Middle frontal gyrus (tissue), 1 donor: Measurements from ENCODE around the gene PRSS16.
"Not testable (repeated sequence)": the region's sequence is repeated elsewhere in the genome, so short reads cannot be mapped to it uniquely, and the experiment has no call there.

ENCODE experiments used
- DNase-seq: peaks from one replicate; pipeline ENCODE4 v3.0.0-alpha.2; 2015; ENCODE audit warnings: low spot score; ENCODE audit errors: extremely low spot score

PRSS16 gene

DNA sequence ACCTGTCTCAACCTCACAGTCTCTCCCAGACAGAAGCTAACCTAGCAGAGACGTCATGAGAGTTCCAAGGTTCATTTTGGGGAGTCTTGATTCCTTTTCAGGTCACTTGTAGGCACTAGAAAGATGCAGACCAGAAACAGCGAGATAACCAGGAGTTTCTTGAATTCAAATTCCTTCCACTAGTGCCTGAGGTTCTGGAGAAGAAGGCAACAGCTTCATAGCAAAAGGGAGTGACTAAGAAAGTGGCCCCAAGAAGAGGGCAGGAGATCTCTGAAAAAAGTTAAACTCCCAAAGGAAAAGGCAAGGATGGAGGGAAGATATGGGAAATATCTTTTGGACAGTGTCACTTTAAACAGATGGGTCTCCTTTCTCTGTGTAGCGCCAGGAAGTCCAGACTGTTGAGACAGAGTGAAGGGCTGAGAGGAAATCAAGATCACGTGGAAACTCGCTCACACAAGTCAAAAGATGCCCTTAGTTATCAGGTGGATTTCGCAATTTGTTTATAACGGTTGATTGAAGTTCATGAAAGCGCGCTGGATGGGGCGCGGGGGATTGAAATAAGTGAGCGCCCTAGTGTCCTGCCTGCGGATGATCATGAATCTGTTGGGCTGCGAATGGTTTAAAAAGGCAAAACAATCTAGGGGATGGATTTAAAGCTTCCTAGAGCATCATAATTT, 4.8 kb upstream of the PRSS16 start:
- DNase-seq: no peak

- DNase-seq: no peak
Measured at GRCh38 chr6:27248783-27249182, 1.3 kb downstream of the PRSS16 start.

GRCh38 chr6:27250277-27251111, 3.0 kb downstream of the PRSS16 start:
- DNase-seq: no peak

- DNase-seq: no peak
Measured at GRCh38 chr6:27251112-27251605, 3.7 kb downstream of the PRSS16 start.

- DNase-seq: no peak
Measured at GRCh38 chr6:27251606-27252251, 4.2 kb downstream of the PRSS16 start.

- DNase-seq: no peak
Measured at GRCh38 chr6:27254566-27254965, 7.1 kb downstream of the PRSS16 start.

DNA sequence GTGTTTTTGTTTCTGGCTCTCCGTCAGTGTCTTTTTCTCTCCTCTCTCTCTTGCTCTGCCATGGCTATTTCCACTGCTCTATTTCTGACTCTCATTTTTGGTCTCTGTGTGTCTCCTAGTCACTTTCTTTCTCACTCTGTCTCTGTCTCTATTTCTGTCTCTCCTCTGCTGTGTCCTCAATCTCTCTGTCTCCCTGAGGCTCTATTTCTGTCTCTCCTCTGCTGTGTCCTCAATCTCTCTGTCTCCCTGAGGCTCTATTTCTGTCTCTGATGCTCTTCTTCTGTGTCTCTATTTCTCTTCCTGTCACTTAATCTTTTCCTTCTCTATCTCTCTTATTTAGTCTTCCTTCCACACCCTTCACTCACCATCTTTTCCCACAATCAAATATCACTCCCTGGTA, 8.4 kb downstream of the PRSS16 start:
- DNase-seq: no peak

DNA sequence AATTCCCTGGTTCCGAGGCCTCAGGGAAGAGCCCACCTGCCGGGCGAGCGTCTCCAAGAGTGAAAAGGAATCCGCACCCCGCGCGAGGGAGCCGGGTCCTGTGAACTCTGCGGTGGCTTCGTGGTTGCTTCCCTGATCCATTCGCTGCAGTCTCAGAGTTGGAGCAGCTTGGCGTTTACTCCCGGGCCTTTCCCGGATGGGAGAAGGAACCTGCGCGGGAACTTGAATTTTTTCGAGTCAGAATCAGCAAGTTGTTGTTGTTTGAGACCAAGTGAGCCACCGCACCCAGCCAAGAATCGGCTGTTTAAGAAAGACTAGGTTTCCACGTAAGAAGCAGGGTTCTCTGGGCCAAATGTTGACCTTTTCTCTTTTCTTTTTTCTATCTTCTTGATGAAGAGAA, 12.9 kb downstream of the PRSS16 start:
- no peak for DNase-seq

DNA sequence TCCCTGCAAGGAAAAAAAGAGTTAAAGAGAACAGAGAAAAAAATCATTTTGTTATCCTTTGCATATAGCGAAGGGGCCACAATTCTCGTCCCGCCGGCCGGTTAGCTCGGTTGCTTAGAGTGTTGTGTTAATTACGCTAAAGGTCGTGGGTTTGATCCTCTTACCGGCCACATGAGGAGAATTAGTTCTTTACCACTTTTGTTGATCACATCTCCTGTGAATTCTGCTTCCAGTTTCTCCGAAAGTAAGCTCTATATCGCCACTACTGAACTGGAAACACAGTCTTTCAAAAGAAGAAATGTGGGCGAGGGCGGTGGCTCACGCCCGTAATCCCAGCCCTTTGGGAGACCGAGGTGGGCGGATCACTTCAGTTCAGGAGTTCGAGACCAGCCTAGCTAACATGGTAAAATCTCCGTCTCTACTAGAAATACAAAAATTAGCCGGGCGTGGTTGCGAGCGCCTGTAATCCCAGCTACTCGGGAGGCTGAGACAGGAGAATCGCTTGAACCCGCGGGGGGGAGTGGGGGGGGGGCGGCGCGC, 13.4 kb downstream of the PRSS16 start:
- no peak for DNase-seq

- no peak for DNase-seq
Measured at GRCh38 chr6:27263886-27264285, 16.4 kb downstream of the PRSS16 start.

- DNase-seq: not testable (repeated sequence)
Measured at GRCh38 chr6:27267003-27267402, 19.5 kb downstream of the PRSS16 start.

GRCh38 chr6:27267857-27268434, 20.4 kb downstream of the PRSS16 start:
- no peak for DNase-seq

GRCh38 chr6:27268803-27269202, 21.3 kb downstream of the PRSS16 start:
- DNase-seq: no peak

DNA sequence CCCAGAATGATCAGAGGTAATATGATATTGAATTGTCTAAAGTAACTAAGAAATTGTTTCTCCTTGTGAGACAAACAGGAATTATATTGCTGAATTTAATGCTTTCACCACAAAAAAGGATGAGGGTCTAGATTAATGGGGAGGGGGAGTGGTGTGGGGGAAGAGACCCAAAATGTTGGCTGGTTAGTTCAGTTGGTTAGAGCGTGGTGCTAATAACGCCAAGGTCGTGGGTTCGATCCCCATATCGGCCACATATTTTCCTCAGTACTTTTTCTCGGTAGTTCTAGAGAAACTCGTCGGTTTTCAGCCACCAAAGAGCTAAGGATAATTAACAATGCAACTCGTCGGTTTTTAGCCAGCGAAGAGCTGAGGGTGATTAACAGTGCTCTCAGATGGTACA, 26.3 kb downstream of the PRSS16 start:
- DNase-seq: no peak

DNA sequence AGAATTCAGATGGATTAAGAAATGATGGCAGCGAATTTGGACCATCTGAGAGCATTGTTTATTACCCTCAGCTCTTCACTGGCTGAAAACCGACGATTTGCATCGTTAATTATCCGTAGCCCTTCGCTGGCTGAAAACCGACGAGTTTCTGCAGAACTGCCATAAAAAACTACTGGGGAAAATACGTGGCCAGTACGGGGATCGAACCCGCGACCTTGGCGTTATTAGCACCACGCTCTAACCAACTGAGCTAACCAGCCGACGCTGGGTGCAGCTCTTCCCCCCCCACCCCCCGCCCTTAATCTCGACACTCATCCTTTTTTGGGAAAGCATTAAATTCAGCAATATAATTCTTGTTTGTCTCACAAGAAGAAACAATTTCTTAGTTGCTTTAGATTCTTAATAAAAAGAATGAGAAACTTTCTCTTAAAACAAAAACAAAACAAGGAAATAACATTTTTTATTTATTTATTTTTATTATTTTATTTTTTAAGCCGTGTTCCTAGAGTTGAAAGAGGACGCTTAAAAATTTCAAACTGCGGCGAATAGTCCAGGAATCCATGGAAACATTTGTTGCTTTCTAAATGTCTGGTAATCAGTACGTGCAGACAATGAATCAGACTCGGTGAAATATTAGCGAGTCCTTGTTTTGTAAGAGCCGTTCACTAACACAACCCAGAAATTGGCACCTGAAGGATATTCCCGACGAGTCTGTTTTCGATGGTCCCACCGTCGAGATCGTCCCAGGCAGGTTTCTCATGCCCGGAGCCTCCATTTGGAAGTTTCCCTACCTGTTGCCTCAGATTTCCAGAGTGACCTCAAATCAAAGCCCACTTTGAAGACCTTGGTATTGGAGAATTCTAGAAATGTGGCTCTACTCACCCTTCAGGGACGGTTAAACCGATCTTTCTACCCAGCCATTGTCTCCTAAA, 27.8 kb downstream of the PRSS16 start:
- DNase-seq: no peak

DNA sequence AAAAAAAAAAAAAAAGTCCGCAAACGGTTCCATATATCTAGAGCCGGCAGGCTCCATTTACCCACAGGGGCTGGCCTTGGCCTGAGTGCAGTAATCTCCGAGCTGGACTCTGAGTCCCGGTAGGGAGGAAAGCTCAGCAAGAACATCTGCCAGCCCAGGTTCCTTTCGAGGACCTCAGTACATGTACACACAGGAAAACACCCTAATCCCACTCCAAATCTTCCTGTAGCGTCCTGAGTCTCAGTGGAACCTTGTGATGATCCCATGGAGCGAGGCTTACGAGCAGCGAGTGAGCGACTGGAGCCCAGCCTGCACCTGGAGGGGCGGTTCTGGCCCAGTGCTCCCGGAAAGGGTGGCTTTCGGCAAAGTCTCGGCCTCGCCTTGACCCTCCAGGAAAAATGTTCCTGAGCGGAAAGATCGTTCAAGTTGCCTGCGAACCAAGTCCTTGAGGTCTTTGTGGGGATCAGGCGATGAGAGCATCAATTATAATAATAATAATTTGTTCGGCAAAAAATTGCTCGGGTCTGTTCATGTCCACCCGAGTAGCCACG, 32.1 kb downstream of the PRSS16 start:
- no peak for DNase-seq

- DNase-seq: no peak
Measured at GRCh38 chr6:27280064-27280539, 32.6 kb downstream of the PRSS16 start.

- no peak for DNase-seq
Measured at GRCh38 chr6:27280540-27281000, 33.1 kb downstream of the PRSS16 start.

DNA sequence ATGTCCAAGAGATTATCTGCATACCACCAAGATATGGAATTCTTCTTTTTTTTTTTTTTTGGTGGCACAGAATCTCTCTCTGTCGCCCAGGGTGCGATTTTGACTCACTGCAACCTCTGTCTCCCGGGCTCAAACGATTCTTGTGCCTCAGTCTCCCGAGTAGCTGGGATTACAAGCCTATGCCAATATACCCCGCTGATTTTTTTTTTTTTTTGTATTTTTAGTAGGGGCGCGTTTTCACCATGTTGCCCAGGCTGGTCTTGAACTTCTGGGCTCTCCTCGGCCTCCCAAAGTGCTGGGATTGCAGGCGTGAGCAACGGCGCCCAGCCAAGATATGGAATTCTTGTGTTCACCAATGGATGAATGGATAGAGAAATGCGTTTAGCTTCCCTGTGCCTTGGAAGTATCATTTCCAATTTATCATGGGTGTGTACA, 33.6 kb downstream of the PRSS16 start:
- no peak for DNase-seq

DNA sequence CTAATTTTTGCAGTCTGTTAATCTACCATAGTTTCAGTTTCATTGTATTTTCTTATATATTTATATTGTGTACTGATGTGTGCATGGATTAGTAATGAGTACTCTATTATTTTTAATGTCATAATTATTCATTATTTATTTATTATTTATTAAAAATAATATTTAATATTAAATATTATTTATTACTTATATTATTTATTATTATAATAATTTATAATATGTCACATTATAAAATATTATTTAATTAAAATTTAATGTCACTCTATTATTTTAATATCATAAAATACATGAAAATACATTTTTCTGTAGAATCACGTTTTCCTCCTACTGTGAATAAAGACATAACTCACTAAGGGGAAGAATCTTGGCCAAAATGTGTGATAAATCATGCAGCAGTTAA, 34.1 kb downstream of the PRSS16 start:
- DNase-seq: no peak
